GM10266 (cell line): ENCODE results near the gene TOP2A.

Source experiments
- DNase-seq: peaks from one replicate; pipeline ENCODE4 v3.0.0; 2012; ENCODE audit errors: extremely low spot score
- TF ChIP-seq, protein P1 (sequence below): IDR thresholded peaks from 2 replicates; pipeline ENCODE4 v1.5.1; 2012; ENCODE audit warnings: mild to moderate bottlenecking, low read depth; ENCODE audit not compliant: control insufficient read depth, insufficient read depth; ENCODE audit errors: missing control alignments

Gene TOP2A

DNA sequence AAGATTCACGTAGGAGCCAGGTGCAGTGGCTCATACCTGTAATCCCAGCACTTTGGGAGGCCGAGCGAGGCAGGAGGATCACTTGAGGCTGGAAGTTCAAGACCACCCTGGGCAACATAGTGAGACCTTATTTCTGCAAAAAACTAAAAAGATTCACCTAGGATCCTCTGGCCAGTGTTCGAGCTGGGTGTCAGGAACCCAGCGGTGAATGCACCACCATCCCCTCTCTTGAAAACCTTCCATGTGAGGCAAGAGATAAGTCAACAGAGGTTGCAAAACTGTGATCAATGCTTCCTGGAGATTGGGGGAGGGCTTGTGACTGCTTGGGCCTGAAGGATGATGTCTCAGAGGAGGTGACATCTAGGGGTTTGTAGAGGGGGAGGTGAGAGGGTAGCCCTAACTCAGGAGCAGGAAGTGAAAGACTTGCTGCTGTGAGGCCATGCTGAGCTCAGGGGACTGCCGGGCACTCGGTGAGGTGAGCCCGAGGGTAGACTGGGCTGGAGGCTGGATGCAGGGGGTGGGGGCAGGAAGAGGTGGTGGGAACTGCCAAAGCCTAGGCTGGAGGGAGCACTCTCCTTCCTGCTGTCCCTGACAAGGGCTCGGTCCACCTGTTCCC is 64.8 kb downstream of the TOP2A start:
- DNase-seq, result no peak
- TF ChIP-seq, protein P1, sequence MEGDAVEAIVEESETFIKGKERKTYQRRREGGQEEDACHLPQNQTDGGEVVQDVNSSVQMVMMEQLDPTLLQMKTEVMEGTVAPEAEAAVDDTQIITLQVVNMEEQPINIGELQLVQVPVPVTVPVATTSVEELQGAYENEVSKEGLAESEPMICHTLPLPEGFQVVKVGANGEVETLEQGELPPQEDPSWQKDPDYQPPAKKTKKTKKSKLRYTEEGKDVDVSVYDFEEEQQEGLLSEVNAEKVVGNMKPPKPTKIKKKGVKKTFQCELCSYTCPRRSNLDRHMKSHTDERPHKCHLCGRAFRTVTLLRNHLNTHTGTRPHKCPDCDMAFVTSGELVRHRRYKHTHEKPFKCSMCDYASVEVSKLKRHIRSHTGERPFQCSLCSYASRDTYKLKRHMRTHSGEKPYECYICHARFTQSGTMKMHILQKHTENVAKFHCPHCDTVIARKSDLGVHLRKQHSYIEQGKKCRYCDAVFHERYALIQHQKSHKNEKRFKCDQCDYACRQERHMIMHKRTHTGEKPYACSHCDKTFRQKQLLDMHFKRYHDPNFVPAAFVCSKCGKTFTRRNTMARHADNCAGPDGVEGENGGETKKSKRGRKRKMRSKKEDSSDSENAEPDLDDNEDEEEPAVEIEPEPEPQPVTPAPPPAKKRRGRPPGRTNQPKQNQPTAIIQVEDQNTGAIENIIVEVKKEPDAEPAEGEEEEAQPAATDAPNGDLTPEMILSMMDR, result no peak

DNA sequence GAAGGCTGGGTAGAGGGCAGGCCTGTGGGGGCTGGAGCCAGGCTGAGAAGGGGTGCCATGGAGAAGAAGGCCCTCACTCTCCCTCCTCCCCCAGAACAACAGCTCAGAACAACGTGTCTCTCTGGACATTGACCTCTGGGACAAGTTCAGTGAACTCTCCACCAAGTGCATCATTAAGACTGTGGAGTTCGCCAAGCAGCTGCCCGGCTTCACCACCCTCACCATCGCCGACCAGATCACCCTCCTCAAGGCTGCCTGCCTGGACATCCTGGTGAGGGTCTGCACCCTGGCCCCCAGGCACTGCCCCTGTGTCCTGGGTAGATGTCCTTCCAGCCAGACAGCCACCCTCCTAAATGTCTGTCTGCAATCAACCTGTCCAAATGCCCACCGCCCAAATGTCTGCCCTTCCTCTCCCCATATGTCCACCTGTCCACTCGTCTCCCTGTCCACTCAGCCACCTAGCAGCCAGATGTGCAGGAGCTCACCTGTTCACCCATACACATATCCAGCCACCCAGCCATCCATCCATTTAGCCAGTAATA is 65.4 kb downstream of the TOP2A start:
- TF ChIP-seq, protein P1, result no peak
- no peak for DNase-seq

DNA sequence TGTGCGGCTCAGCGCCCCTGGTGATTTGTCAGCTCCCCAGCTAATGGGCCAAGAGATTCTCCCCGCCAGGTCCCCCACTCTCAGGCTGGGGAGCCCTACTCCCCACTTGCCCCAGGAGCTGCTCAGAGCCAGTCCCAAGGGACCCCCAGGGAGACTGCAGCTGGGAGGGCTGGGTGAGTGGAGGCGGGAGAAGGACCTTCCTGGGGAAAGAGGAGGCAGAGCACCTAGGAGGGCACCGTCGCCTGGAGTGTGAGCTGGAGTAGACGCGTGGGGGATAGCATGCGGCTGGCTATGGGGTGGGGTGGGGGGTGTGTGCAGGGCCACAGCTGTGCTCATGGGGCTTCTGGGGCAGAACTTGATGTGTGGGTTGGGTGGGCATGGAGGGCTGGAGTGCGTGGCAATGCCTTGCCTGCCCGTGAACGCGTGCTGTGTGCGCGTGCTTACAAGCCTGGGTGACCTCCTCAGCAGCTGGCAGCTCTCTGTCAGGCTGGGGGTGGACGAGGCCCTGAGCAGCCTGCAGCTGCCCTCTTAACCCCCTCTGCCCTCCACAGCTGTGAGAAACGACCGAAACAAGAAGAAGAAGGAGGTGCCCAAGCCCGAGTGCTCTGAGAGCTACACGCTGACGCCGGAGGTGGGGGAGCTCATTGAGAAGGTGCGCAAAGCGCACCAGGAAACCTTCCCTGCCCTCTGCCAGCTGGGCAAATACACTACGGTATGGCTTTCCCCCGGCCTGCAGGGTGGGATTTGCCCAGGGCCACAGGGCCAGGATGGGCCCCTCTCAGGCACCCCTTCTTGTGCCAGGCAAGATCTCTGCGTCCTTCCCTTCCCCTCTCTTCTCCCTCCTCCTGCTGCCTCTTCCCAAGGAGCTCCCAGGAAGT is 66.1 kb downstream of the TOP2A start:
- TF ChIP-seq, protein P1, result no peak
- no peak for DNase-seq

DNA sequence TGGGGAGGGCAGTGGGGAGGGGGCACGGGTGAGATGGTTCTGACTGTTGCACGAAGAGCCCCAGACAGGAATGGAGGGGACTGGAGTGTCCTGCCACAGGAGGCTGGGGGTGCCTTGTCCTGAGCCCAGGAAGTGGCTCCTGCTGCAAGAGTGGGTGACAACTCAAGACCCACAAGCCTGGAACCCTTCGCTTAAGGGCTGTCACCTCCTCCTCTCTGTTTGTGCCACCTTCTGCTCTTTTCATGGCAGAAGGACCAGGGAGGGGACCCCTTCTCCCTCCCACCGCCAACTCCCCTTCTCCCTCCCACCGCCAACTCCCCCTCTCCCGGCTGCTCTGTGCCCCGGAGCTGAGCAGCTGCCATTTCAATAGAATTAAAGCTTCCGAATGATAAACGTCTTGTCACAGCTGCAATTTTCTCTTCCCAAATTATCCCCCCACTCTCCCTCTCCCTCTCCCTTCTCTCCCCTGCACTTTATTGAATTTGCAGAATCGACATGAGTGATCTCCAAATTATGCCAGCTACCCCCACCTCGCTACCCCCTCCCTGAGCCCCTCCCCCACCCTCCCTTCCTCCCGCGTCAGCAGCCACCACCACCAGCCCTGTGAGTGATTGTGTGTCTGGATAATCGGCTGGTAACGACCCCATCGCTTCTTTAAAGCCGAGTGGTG is 66.9 kb downstream of the TOP2A start:
- DNase-seq, result no peak
- TF ChIP-seq, protein P1, result no peak

DNA sequence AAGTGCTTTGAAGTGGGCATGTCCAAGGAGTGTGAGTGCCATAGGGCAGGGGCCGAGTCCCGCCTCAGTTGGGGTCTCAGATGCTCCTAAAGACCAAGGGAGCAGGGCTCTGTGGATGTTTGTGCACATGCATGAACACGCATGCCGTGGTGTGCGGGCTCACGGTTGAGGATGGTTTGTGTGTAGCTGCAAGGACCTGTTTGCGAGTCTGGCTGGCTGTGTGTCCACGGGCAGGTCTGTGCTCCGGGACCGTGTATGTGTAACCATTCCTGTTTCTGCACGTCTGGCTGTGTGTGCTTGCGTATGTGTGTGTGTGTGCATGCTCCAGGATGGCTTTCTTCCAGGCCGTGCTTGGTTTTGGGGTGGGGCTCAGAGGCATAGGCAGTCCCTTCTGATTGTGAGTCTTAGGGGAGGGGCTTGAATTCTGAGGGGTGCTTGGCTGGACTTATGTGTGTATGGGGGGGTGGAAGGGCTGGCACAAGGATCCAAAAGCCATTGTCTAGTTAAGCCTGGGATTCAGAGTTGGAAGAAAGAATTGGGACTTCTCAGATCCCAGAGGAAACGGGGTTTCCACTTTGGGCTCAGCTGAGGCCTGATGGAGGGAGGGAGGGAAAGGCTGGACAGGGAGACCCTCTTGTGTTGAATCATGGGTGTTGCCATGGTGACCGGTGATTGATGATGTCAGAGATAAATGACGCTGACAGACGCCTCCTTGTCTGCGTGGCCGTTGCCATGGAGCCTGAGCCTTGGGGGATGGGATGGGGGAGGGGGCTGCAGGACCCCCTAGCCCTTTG is 67.6 kb downstream of the TOP2A start:
- TF ChIP-seq, protein P1, result no peak
- no peak for DNase-seq

DNA sequence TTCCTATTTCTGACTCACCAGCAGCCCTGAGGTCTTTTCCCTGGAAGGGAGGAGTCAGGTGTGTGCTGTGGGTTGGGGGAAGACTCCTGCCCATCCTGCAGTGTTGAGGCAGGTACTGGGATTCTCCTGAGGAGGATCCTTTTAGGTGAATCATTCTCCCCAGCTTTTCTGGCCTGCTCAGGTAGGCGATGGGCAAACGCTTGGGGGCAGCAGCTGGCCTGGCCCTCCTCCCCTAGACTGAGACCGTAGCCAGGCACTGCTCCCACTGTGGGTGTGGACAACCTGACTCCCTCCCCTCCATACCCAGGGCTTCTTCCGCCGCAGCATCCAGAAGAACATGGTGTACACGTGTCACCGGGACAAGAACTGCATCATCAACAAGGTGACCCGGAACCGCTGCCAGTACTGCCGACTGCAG is 68.2 kb downstream of the TOP2A start:
- DNase-seq, result no peak
- TF ChIP-seq, protein P1, result no peak
